Activated B cell treated with CpG ODN at 0.5 μM for 24 hours (primary cell): ENCODE results near the gene TENM4. TPM values are rescaled to one million over a fixed set of nuclear protein-coding genes. Genes with fewer than 3 reads are reported as not detected.

ENCODE experiments used
- ATAC-seq: fragments of 200-7000 bp; cut with Tn5 transposase; one replicate; pipeline ENCODE4 v1.10.0; 2021; ENCODE audit warnings: low read depth, mild to moderate bottlenecking, moderate library complexity
- CTCF ChIA-PET: fragments of 350-600 bp; sonication (Branson Sonifier 250); formaldehyde crosslinking; loops from one replicate; lab custom pipeline; 2021; ENCODE audit warnings: antibody characterized with exemption; lab: Charles Lee
- POLR2A ChIA-PET: fragments of 350-600 bp; sonication (Branson Sonifier 250); formaldehyde crosslinking; loops from one replicate; lab custom pipeline; 2021; ENCODE audit warnings: antibody characterized with exemption; lab: Charles Lee
- DNase-seq: peaks from one replicate; pipeline ENCODE4 v3.0.0; 2022
- H3K27ac Mint-ChIP-seq: one replicate; pipeline ENCODE4 v1.8.0; 2020; ENCODE audit warnings: mixed read lengths
- H3K27me3 Mint-ChIP-seq: one replicate; pipeline ENCODE4 v1.8.0; 2021; ENCODE audit warnings: mixed read lengths
- H3K36me3 Mint-ChIP-seq: one replicate; pipeline ENCODE4 v1.8.0; 2021; ENCODE audit warnings: low read depth, mixed read lengths
- H3K4me1 Mint-ChIP-seq: one replicate; pipeline ENCODE4 v1.8.0; 2021; ENCODE audit warnings: mixed read lengths
- H3K4me3 Mint-ChIP-seq: one replicate; pipeline ENCODE4 v1.8.0; 2020; ENCODE audit warnings: mild to moderate bottlenecking, mixed read lengths
- H3K9me3 Mint-ChIP-seq: one replicate; pipeline ENCODE4 v1.8.0; 2020; ENCODE audit warnings: mixed read lengths
- intact Hi-C: fragments of 100-400 bp; cut with micrococcal nuclease; formaldehyde crosslinking; loops from one replicate; pipeline ENCODE4 v1.15.1; 2024
- total RNA-seq: library from RNA; stranded (reverse); gene quantifications from 2 replicates; pipeline ENCODE4 v1.2.3, GENCODE V29; 2022
- TF ChIP-seq, protein P1 (sequence below): fragments of 200-600 bp; IDR thresholded peaks from one replicate; pipeline ENCODE4 v1.8.0; 2022; ENCODE audit warnings: antibody characterized with exemption, mild to moderate bottlenecking

Gene TENM4
- total RNA-seq, 1 donor from 2014 or later, result 2.4 TPM

- TF ChIP-seq, protein P1, sequence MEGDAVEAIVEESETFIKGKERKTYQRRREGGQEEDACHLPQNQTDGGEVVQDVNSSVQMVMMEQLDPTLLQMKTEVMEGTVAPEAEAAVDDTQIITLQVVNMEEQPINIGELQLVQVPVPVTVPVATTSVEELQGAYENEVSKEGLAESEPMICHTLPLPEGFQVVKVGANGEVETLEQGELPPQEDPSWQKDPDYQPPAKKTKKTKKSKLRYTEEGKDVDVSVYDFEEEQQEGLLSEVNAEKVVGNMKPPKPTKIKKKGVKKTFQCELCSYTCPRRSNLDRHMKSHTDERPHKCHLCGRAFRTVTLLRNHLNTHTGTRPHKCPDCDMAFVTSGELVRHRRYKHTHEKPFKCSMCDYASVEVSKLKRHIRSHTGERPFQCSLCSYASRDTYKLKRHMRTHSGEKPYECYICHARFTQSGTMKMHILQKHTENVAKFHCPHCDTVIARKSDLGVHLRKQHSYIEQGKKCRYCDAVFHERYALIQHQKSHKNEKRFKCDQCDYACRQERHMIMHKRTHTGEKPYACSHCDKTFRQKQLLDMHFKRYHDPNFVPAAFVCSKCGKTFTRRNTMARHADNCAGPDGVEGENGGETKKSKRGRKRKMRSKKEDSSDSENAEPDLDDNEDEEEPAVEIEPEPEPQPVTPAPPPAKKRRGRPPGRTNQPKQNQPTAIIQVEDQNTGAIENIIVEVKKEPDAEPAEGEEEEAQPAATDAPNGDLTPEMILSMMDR, result no peak
- DNase-seq (no peak), ATAC-seq (no peak)
- no peaks in the 10 kb centered on the region for H3K9me3 Mint-ChIP-seq
- CTCF ChIA-PET, result no interaction called here
- no peak overlapping the region for H3K27ac Mint-ChIP-seq
- no peaks in the 10 kb centered on the region for H3K4me1 Mint-ChIP-seq
- intact Hi-C loops, result no loop called here
- H3K36me3 Mint-ChIP-seq, result no peaks in the 10 kb centered on the region
- POLR2A ChIA-PET, result no interaction called here
- H3K4me3 Mint-ChIP-seq, result no peak overlapping the region
- H3K27me3 Mint-ChIP-seq, result peaks cover 4% of the 10 kb centered on the region
Measured at GRCh38 chr11:79045018-79045799, 395.6 kb downstream of the TENM4 start.

DNA sequence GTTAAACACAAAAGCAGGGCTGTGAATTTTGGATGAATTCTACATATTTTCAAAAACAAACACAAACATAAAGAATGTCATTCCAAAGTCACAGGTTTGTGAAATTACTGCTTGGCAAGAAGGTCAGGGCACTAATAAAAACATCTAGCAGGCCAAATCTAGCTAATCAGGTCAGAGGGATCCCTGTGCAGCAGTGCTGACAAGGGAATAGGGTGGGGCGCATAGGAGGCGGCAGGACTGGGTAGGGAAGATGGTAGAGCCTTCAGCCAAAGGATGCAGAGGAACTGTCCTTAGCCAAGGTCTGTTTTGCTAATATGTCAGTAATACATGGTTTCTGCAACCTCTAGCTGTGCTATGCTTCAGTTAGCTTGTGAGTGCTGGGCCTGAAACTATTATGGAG is 396.6 kb downstream of the TENM4 start:
- DNase-seq (no peak), ATAC-seq (no peak)
- Mint-ChIP-seq H3K9me3 (no peaks in the 10 kb centered on the region), H3K4me3 (no peak overlapping the region), H3K27ac (no peak overlapping the region), H3K4me1 (no peaks in the 10 kb centered on the region), H3K27me3 (peaks cover 4% of the 10 kb centered on the region), H3K36me3 (no peaks in the 10 kb centered on the region)
- ChIA-PET CTCF (no interaction called here), POLR2A (no interaction called here)
- TF ChIP-seq, protein P1, result no peak
- intact Hi-C loops, result no loop called here

DNA sequence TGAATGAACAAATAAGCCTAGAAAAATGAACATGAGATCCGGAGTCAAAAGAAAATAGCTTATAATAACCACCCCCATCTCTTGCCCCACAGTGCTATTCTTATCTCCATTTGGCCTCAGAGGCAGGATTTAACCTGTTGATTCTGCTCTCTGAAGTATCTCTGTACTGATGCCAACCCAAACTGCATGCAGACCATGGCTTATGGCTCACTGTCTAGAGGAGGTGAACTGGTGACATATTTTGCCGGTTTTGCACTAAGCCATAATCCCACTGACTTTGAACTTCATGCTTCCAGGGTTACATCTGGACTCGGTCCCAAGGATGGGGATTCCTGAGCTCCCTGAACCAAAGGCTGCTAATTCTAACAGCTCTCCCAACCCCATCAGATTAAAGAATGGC is 397.1 kb downstream of the TENM4 start:
- H3K36me3 Mint-ChIP-seq, result no peaks in the 10 kb centered on the region
- peaks cover 4% of the 10 kb centered on the region for H3K27me3 Mint-ChIP-seq
- CTCF ChIA-PET, result no interaction called here
- ATAC-seq (no peak), DNase-seq (no peak)
- H3K27ac Mint-ChIP-seq, result no peak overlapping the region
- H3K4me1 Mint-ChIP-seq, result no peaks in the 10 kb centered on the region
- no peaks in the 10 kb centered on the region for H3K9me3 Mint-ChIP-seq
- TF ChIP-seq, protein P1, result no peak
- POLR2A ChIA-PET, result no interaction called here
- intact Hi-C loops, result no loop called here
- H3K4me3 Mint-ChIP-seq, result no peak overlapping the region

GRCh38 chr11:79042824-79043223 is 398.0 kb downstream of the TENM4 start:
- CTCF ChIA-PET, result no interaction called here
- Mint-ChIP-seq H3K27me3 (peaks cover 5% of the 10 kb centered on the region), H3K27ac (no peak overlapping the region)

DNA sequence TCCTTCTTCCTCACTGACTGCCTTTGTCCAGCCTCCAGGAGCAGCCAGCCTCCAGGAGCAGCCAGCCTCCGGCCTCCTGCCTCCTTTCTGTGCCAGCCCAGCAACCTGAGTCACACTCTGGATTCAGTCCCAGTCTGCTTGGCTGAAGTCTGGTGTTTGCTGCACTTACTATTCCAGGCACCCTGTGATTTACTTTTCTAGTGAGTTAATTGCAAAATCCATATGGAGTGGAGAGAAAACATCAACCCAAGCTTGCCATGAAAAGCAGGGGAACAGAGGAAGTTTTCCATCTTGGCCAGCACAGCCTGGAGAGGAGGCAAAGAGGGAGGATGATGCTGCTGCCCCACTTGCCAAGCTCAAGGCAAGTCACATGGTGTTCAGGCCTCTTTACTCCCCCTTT is 400.5 kb downstream of the TENM4 start:
- H3K4me3 Mint-ChIP-seq, result no peak overlapping the region
- no peak overlapping the region for H3K27ac Mint-ChIP-seq
- POLR2A ChIA-PET, result no interaction called here
- peaks cover 6% of the 10 kb centered on the region for H3K27me3 Mint-ChIP-seq
- no peaks in the 10 kb centered on the region for H3K9me3 Mint-ChIP-seq
- DNase-seq (no peak), ATAC-seq (no peak)
- CTCF ChIA-PET, result no interaction called here
- intact Hi-C loops, result no loop called here
- no peaks in the 10 kb centered on the region for H3K36me3 Mint-ChIP-seq
- TF ChIP-seq, protein P1, result no peak
- H3K4me1 Mint-ChIP-seq, result no peaks in the 10 kb centered on the region

More at GRCh38 chr11:79042824-79043223, 398.0 kb downstream of the TENM4 start:
- Mint-ChIP-seq H3K36me3 (no peaks in the 10 kb centered on the region), H3K4me1 (no peaks in the 10 kb centered on the region), H3K4me3 (no peak overlapping the region), H3K9me3 (no peaks in the 10 kb centered on the region)
- intact Hi-C loops, result no loop called here
- ATAC-seq, result no peak
- POLR2A ChIA-PET, result no interaction called here
- TF ChIP-seq, protein P1, result no peak
- DNase-seq, result no peak
